HEK293 (cell line): ENCODE results near the gene FIBCD1.

Source experiments
- CTCF ChIP-seq: fragments of 450-650 bp; formaldehyde crosslinking; IDR thresholded peaks from 2 replicates; pipeline ENCODE4 v1.5.1; 2016; ENCODE audit warnings: missing biosample characterization, missing genetic modification characterization
- TRIM28 ChIP-seq: IDR thresholded peaks from 2 replicates; pipeline ENCODE4 v1.6.1; 2011; ENCODE audit warnings: low read length, control low read depth, borderline replicate concordance
- ZFHX2 ChIP-seq: fragments of 450-650 bp; formaldehyde crosslinking; conservative IDR thresholded peaks from 2 replicates; pipeline ENCODE4 v1.5.1; 2016; ENCODE audit warnings: missing biosample characterization, missing genetic modification characterization
- ZNF274 ChIP-seq, 2 experiments: fragments of 200-500 bp in 1 of 2; fragments of 450-650 bp in 1 of 2; sonication (Bioruptor generic) in 1 of 2; formaldehyde crosslinking in 1 of 2; IDR thresholded peaks; 2 replicates each; pipeline versions ENCODE4 v1.5.1 to v1.6.1; 2014 to 2016; ENCODE audit warnings: borderline replicate concordance in 1 of 2, inconsistent platforms in 1 of 2, low read length in 1 of 2, missing biosample characterization in 1 of 2, missing genetic modification characterization in 1 of 2
- ZNF664 ChIP-seq: fragments of 450-650 bp; formaldehyde crosslinking; IDR thresholded peaks from 2 replicates; pipeline ENCODE4 v1.5.1; 2016; ENCODE audit warnings: missing biosample characterization, missing genetic modification characterization
- TF ChIP-seq, protein P1 (sequence below): fragments of 450-650 bp; formaldehyde crosslinking; IDR thresholded peaks from 2 replicates; pipeline ENCODE4 v1.5.1; 2016; ENCODE audit warnings: missing biosample characterization, missing genetic modification characterization

DNA sequence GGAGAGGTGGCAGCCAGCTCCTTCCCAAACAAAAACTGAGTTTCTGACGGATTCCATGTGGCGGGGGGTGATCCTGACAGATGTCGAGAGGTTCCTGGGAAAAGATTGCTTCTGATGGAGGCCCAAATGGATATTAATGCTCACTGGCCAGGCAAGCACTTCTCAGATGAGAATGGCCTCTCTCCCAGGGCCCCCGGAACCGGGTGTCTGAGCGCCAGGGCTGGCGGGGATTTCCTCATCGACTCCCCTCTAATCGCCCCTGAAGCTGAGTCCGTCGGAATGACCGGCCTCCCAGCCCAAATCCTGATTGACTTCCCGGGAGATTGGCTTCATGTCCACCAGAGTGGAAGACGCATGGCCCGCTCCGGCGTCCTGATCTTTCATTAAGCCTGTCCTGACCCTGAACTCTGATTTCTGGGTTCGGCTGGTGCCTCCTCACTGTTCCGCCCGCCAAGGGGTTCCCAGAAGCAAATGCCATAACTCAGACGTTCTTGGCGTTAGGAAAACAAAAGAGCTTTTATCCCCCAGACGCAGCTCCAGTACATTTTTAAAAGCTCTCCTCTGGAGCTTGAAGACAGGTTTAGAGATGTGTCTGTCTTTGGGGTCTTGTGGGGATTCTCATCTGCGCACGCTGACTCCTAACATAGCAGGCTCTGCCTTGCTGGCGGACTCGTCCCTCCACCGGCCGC lies 17.6 kb downstream of the FIBCD1 start:
- TF ChIP-seq TRIM28 (no peak), CTCF (no peak), ZFHX2 (no peak), ZNF274 (IDR thresholded peaks at IDR 0.05; ENCODE audit: low read length) (no peak), ZNF274 (tag by site-specific recombination; IDR thresholded peaks at IDR 0.05; ENCODE audit: borderline replicate concordance) (no peak), ZNF664 (no peak)
- TF ChIP-seq, protein P1, sequence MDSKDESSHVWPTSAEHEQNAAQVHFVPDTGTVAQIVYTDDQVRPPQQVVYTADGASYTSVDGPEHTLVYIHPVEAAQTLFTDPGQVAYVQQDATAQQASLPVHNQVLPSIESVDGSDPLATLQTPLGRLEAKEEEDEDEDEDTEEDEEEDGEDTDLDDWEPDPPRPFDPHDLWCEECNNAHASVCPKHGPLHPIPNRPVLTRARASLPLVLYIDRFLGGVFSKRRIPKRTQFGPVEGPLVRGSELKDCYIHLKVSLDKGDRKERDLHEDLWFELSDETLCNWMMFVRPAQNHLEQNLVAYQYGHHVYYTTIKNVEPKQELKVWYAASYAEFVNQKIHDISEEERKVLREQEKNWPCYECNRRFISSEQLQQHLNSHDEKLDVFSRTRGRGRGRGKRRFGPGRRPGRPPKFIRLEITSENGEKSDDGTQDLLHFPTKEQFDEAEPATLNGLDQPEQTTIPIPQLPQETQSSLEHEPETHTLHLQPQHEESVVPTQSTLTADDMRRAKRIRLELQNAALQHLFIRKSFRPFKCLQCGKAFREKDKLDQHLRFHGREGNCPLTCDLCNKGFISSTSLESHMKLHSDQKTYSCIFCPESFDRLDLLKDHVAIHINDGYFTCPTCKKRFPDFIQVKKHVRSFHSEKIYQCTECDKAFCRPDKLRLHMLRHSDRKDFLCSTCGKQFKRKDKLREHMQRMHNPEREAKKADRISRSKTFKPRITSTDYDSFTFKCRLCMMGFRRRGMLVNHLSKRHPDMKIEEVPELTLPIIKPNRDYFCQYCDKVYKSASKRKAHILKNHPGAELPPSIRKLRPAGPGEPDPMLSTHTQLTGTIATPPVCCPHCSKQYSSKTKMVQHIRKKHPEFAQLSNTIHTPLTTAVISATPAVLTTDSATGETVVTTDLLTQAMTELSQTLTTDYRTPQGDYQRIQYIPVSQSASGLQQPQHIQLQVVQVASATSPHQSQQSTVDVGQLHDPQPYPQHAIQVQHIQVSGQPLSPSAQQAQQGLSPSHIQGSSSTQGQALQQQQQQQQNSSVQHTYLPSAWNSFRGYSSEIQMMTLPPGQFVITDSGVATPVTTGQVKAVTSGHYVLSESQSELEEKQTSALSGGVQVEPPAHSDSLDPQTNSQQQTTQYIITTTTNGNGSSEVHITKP (tag by site-specific recombination) = no peak
